Transverse colon (tissue), 3 donors: ENCODE results near the gene PRIM2.
"Not testable (repeated sequence)": the region's sequence is repeated elsewhere in the genome, so short reads cannot be mapped to it uniquely, and the experiment has no call there.

ENCODE experiments used
- EP300 ChIP-seq: sonication (generic); formaldehyde crosslinking; IDR thresholded peaks from one replicate; pipeline ENCODE4 v1.6.1; 2017; ENCODE audit warnings: antibody characterized with exemption, low read depth
- POLR2A ChIP-seq: fragments of 450-650 bp; IDR thresholded peaks from one replicate; pipeline ENCODE4 v1.6.1; 2016; ENCODE audit warnings: antibody characterized with exemption, mild to moderate bottlenecking, moderate library complexity
- TF ChIP-seq, protein P1 (sequence below), 5 experiments: fragments of 200-600 bp in 3 of 5; fragments of 450-650 bp in 2 of 5; sonication (generic) in 3 of 5; IDR thresholded peaks; 1 replicate in 2 of 5; 2 replicates in 3 of 5; pipeline ENCODE4 v1.5.1; 2016 to 2017; ENCODE audit warnings: antibody characterized with exemption in 5 of 5, inconsistent platforms in 3 of 5, mild to moderate bottlenecking in 2 of 5, moderate library complexity in 1 of 5

DNA sequence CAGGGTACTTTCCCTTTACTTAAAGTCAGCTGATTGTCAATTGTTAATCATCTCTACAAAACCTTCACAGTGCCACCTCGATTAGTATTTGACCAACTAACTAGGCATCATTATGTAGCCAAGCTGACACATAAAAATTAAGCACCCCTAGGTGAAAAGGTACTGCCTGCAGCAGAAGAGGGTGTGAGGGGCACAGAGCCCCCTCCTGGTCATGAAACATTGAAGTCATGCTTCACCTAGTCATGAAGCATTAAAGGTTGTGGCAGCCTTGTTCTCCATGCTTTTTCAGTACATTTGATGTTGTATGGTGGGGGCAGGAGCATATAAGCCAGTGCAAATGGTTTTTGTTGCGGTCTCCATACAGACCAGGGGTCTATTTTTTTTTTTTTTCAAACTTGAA lies 142.4 kb downstream of the PRIM2 start:
- TF ChIP-seq, protein P1, sequence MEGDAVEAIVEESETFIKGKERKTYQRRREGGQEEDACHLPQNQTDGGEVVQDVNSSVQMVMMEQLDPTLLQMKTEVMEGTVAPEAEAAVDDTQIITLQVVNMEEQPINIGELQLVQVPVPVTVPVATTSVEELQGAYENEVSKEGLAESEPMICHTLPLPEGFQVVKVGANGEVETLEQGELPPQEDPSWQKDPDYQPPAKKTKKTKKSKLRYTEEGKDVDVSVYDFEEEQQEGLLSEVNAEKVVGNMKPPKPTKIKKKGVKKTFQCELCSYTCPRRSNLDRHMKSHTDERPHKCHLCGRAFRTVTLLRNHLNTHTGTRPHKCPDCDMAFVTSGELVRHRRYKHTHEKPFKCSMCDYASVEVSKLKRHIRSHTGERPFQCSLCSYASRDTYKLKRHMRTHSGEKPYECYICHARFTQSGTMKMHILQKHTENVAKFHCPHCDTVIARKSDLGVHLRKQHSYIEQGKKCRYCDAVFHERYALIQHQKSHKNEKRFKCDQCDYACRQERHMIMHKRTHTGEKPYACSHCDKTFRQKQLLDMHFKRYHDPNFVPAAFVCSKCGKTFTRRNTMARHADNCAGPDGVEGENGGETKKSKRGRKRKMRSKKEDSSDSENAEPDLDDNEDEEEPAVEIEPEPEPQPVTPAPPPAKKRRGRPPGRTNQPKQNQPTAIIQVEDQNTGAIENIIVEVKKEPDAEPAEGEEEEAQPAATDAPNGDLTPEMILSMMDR (IDR thresholded peaks at IDR 0.05) = not testable (repeated sequence)
- not testable (repeated sequence) for TF ChIP-seq POLR2A, EP300
